NCI-H1417 treated with DMSO at 0.1 percent for 48 hours (cell line): ENCODE results near the gene ACTR3C.
"Not testable (repeated sequence)": the region's sequence is repeated elsewhere in the genome, so short reads cannot be mapped to it uniquely, and the experiment has no call there.

ENCODE experiments used
- DNase-seq: peaks from one replicate; lab custom pipeline; 2025; lab: John Stamatoyannopoulos, UW

The ACTR3C gene

DNA sequence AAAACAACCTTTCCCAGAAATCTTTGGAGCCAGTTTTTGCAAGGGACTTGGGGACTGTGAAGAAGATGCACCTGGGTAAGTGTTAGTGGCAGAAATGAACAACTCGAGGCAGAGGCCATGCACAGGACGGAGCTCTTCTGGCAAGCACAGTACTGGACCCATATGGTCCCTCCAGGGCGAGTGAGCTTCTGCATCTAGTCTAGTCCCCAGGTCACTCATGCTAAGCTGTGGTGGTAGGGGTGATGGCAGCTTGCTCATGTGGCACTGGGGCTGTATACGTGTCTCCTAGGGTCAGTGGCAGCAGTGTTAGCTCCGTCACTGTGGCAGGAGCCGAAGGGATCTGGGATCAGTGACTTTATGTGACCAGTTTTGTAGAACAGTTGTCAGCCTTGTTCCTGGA, 9.5 kb downstream of the ACTR3C start:
- DNase-seq = no peak

DNA sequence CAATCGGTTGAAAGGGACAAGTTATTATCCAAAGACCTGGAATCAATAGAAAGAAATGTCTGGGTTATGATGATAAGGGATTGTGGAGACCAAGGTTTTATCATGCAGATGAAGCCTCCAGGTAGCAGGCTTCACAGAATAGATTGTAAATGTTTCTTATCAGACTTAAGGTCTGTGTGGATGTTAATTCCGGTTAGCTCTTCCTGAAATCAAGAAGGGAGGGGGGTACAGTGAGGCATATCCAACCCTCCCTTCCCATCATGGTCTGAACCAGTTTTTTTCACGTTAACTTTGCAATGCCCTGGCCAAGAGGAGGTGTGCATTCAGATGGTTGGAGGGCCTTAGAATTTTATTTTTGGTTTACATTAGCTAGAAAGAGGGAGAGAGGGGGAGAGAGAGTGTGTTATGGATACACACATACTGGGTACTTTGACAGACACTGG, 10.0 kb downstream of the ACTR3C start:
- DNase-seq = no peak

DNA sequence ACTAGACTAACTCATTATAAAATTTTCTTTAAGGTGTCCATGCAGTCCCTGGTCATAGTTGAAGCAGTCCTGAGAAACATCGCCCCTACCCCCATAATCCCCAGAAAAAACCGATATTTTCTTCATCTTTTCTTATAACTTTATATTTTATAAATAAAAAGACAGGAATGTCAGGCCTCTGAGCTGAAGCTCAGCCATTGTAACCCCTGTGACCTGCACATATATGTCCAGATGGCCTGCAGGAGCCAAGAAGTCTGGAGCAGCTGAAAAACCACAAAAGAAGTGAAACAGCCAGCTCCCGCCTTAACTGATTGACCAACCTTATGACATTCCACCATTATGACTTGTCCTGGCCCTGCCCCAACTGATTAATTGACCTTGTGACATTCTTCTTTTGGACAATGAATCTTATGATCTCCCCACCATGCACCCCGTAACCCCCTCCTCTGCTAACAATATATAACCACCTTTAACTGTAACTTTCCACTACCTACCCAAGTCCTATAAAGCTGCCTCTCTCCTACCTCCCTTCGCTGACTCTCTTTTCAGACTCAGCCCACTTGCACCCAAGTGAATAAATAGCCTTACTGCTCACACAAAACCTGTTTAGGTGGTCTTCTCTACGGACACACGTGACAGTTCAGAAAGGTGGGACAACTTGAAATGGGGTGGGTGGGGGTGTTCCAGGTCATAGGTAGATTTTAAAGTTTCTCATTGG, 10.5 kb downstream of the ACTR3C start:
- DNase-seq = not testable (repeated sequence)

DNA sequence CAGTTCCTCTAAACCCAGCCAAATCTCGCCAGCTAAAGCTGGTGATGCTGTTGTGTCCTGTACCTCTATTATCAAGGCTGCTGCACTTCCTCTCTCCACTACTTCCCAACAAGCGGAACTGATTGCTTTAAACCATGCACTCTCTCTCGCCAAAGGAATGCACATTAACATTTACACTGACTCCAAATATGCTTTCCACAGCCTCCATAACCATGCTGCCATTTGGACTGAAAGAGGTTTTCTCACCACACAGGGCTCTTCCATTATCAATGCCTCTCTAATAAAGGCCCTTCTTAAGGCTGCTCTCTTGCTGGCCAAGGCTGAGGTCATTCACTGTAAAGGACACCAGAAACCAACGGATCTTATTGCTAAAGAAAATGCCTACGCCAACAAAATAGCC, 11.6 kb downstream of the ACTR3C start:
- no peak for DNase-seq

DNA sequence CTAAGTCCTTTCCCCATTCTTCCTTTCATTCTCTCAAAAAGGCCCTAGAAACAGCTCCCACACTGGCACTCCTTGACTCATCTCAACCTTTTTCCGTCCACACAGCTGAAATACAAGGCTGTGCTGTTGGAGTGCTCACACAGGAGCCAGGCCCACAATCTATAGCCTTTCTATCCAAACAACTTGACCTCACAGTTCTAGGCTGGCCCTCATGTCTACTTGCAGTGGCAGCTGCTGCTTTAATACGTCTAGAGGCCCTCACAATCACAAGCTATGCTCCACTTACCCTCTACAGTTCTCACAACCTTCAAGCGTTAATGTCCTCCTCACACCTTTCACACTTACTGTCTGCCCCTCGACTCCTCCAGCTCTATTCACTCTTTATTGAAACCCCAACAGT, 12.2 kb downstream of the ACTR3C start:
- no peak for DNase-seq

DNA sequence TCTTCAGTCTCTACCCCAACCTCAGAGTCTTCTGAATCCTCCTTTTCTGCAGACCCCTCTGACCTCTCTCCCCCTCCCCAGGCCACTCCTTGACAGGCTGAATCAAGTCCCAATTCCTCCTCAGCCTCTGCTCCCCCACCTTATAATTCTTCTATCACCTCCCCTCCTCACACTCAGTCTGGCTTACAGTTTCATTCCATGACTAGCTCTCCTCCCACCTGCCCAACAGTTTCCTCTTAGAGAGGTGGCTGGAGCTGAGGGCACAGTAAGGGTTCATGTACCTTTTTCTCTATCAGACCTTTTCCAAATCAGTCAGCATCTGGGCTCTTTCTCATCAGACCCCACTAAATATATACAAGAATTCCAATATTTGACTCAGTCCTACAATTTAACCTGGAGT, 14.8 kb downstream of the ACTR3C start:
- DNase-seq = no peak

DNA sequence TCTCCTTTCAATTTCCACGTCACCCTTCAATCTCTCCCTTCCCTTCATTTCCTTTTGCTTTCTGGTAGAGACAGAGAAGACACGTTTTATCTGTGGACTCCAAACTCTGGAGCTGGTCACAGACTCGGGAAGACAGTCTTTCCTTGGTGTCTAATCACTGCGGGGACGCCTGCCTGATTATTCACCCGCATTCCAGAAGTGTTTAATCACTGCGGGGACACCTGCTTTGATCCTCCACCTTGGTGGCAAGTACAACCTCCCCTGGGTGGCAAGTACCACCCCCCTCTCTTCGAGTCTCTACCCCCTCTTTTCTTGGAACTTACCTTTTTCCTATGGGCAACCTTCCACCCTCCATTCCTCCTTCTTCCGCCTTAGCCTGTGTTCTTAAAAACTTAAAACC, 15.4 kb downstream of the ACTR3C start:
- DNase-seq = no peak

DNA sequence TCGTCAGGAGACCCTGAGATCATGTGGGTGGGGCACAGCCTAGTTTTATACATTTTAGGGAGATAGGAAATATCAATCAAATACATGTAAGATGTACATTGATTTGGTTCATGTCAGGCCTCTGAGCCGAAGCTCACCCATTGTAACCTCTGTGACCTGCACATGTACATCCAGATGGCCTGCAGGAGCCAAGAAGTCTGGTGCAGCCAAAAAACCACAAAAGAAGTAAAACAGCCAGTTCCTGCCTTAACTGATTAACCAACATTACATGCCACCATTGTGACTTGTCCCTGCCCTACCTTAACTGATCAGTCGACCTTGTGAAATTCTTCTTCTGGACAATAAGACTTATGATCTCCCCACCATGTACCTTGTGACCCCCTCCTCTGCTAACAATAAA, 16.2 kb downstream of the ACTR3C start:
- no peak for DNase-seq

DNA sequence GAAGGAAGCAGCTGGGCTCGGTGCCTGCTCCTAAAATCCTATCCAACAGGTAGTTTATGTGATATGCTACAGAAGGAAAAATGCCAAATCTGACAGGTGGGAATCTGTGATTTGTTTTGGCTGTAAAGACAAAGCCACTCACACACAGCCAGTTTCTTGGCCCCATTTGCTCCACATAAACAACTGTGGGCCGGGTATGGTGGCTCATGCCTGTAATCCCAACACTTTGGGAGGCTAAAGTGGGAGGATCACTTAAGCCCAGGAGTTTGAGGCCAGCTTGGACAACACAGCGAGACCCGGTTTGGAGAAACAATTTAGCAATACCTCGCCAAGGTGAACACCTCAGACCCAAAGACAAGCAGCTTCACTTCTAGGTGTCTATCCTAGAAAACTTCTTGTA, 17.0 kb downstream of the ACTR3C start:
- not testable (repeated sequence) for DNase-seq

DNA sequence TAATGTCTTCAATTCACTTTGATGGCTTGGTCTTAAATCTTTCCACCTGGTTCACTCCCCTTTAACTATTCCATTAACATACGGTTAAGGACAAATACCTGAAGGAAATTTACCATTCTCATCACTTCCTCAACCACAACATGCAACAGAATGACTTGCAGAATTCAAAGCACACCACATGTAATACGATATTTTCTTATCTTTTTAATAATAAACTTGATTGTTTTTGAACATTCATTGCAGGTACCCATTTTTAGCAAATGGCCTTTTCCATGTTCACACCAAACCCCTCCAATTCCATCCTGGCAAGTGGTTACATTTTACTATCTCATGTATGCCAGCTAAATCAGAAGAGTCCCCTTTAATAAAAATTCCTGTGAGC, 17.5 kb downstream of the ACTR3C start:
- DNase-seq = not testable (repeated sequence)

DNA sequence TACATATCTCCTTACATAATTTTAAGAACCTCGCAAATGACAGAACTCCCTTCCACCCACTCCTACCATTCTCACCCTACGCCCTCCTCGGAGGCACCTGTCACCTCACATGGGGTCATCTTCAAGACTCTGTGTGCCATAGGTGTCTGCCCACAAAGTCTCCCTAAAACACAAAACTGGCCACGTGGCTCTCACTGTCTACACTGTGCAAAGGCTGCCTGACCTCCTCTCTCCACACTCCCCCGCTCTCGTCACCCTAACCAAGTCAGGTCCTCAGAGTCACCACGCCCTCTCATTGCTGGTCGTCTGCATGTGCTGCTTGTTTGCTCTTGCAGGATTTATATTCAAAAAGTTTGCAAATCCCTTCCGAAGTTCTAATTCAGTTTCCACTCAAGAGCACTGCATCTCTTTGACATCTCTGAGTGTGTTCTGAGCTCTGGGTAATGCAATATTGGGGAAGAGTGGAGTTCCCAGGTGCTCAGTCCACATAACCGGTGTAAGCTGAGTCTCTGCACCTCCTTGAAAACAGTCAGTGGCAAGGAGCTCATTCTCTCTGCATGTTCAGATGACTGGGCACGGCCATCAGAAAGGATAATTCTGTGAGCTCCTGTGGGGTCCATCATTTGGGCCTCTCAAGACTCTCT, 18.0 kb downstream of the ACTR3C start:
- not testable (repeated sequence) for DNase-seq

DNA sequence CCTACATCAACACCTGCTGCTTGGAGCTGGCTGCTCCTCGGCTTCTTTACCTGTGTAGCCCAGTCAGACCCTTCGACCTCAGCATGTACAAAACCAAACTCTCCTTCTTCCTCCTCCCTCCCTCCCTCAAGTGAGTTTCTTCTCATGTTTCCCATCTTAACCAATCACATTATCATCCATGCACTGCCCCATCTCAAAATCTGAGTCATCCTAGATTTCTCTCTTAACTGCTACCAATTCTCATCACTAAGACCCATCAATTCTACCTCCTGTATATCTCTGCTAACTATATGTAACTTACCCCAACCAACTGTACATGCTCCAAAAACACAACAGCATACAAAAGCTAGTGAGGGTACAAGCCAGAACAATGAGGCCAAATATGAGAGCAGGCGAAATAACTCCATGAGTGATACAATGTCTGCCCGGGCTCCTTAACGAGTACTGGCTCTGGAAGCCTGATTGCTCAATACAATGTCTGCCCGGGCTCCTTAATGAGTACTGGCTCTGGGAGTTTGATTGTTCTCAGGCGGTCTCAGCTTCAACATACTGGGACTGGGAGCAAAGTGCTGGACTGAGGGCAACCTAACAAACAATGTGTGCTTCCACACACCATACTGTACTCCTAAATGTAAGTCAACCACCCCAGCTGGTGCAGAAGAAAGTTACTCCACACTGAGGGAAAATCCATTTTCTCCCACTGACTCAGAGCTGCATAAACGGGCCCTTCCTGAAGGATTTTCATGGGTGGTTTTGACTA, 18.7 kb downstream of the ACTR3C start:
- DNase-seq = not testable (repeated sequence)

DNA sequence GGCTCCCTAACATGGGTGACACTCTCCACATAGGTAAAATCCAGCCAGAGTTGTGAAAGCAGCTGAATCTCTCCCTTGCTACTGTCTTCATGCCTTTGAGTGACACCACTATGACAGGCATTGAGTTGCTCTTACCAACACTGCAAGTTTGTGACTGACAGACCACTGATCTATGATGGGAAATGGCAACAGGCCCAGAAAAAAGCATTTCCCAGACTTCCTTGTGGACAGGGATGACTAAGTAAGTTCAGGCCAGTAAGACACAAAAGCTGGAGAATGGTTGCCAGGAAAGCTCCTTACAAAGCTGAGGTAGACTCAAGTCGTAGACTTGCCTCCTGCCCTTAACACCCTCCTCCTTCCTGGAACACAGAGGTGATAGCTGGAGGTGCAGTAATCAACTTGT, 20.4 kb downstream of the ACTR3C start:
- DNase-seq = not testable (repeated sequence)

DNA sequence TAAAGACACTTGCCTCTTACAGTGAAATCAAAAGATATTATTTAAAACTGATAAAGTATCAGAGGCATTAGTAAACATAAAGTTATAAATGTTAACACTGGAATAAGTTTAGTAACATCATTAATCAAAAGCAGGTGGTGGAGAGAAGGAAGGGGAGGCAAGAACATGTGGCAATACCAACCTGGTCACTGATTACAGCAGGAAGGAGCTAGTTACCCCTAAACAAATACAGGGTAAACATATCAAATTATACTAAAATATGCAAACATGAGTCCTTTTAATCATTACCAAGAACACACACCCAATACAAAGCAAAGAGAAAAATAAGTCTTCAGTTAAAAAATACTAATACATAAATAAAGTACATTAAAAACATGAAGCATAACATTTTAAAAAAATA, 25.4 kb downstream of the ACTR3C start:
- not testable (repeated sequence) for DNase-seq

DNA sequence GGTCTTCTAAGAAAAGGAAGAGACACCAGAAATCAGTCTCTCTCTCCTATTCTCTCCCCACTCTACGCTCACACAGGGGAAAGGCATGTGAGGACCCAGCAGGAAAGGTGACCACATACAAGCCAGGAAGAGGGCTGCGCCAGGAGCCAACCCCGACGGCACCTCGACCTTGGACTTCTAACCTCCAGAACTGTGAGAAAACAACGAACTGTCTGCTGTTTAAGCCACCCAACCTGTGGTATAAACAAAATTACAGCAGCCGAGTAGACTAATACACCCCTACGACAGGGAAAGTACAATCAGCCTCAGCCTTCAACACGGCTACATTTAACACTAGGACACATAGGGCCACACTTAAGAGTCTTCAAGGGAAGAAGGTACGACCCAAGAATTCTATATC, 26.5 kb downstream of the ACTR3C start:
- DNase-seq = not testable (repeated sequence)

DNA sequence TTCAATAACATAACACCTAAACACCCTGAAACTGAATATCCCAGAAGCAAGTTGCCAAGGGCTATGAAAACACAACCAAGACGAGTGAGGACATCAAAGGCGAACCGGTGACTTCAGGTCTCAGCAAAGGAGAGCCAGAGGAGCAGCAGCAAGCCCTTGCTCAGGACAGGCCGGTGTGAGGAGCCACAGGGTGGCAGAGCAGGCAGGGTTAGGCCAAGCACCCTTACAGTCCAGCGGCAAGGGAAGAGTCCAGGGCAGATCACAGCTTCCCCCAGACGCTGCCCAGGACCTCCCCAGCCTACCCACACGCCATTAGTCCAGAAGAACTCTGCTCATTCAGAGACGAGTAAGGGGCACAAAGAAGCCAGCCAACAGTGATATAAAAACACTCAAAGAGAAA, 27.7 kb downstream of the ACTR3C start:
- not testable (repeated sequence) for DNase-seq

DNA sequence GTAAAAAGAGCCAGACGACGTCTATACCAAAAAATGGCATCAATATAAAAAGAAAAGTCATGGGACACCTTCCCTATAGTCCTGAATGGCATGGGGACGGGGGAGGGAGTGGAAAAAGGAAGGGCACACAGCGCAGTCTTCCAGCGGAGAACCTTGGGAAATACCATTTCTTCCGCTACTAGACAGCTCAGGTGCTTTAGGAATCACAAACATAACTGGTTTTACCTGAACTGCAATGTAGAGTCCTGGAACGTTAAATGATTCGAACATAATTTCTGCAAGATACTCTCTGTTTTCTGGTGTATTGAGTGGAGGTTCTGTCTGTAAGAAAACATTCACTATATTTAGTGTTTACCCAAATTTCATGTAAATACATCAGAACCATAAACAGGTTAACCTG, 28.3 kb downstream of the ACTR3C start:
- DNase-seq = not testable (repeated sequence)

DNA sequence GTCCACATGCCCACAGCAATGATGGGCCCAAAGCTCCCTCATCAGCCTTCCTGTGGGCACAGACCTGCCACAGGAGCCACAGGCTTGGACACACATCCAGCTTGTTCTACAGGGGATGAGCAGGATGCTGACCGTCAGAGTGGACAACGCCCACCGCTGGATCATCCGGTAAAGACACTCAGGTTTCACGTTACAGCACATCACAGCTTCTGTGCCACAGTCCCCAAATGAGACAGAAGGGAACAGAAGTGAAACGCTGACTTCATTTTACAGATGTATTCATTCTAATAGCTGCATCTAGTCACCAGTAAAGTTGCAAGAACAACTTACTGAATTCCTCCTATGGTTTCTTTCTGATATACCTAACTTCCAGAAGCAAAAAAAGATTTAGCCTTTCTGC, 33.0 kb downstream of the ACTR3C start:
- DNase-seq = not testable (repeated sequence)

DNA sequence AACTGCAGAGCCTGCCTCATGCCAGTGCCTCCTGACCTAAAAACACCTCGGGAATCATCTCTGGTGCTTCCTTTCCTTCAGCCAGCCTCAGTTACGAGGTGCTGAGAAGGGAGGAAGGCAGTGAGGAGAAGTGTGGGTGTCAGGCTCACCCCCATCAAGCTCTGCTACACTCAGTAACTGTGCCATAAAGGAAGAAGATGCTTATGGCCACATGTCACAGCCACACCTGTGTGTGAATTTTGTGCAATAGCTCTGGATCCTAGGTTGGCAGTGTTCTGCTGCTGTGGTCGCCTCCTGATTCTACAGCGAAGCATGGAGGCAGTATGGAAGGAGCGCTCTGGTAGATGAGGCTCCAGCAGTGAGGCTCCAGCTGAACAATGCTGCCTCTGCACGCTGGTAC, 34.5 kb downstream of the ACTR3C start:
- DNase-seq = not testable (repeated sequence)

DNA sequence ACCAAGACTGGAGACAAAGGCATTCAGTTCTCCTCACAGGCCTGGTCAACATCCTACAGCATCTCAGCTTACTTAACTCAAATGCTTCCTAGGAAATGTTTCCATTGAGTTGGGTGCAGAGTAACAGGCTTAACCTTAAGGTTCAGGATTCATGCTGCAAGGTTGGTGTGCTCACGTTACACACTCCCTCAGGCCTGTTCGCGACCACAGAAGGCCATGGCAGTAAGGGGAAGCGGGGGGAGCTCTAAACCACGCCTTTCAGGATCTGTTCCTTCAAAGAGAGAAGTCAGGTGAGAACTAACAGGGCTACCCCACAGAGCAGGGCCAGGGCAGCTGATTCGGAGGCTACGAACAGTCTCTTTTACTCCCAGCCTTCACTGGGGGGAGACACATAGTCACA, 35.5 kb downstream of the ACTR3C start:
- not testable (repeated sequence) for DNase-seq

DNA sequence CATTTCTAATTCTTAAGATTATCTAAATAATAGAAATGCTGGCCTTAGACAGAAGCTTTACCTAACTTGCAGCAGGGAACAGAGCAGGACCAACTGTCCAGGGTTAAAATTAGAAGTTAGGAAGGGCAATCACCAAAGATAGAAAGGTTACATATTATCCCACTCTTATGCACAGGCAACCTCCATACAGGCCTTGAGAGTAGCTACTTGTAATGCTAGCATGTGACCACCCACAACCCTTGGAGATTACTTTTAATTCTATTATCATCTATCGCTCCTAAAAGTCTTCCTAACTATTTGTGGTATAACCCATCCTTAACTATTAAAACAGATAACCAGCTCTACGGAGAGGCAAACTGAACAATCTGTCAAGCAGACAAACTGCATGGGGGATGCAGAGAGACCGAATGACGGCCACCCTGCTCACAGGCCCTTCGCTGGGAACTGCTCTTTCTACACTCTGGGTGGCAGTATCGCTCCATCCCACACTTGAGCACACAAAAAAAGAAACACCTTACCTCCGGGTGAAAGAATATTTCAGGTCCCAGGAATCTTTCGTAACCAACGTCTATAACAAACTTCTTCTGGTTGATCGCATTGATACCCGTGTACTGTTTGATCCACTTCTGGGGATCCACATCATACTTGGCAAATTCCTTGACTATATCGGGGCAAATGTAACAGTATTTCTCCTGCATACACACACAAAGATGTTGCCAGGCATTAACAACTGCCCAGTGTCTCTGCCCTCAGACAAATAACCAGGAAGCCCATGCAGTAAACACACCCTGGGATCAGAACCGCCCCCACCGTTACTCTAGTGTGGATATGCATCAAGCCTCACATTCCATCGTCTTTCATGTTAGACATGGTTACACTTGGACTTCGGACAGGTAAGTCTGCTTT, 37.2 kb downstream of the ACTR3C start:
- DNase-seq = not testable (repeated sequence)

DNA sequence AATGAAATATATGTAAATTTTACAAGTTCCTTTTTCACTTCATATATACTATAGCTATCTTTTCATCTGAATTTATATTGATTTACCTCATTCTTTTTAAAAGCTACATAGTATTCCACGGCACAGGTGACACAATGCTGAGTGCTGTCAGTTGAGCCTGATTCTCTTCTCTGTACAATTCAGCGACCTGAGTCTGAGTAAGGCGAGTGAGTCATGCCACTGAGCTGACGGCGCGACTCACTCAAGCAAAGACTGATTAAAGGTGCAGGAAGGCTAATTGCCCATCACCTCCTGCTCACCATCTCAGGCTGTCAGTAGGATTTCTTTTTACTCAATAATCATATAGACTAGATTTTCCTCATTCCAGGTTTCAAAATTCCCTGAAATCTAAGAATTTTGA, 39.7 kb downstream of the ACTR3C start:
- DNase-seq = not testable (repeated sequence)
